HG02938 (cell line): ENCODE measurements around the gene GLA.

Experiments
- ATAC-seq: cut with Tn5 transposase; IDR thresholded peaks from one replicate; pipeline ENCODE4 v1.9.1; 2021; ENCODE audit warnings: mild to moderate bottlenecking, moderate library complexity; ENCODE audit not compliant: unreplicated experiment

Gene GLA

DNA sequence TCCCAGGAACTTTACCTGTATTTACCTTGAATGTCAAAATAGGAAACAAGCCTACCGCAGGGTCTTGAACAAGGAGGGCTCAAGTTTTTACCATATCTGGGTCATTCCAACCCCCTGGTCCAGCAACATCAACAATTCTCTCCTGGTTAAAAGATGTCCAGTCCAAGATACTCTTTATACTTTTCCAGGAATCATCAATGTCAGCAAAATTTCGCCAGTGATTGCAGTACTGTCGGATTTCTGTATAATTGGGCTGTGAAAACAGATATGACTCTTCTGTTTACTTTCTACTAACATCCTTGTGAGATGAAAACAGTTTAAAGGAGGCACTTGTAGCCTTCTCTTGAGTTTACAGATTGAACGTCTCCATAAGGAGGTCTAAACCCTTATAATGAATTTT, 9.0 kb downstream of the GLA start:
- ATAC-seq = no peak

DNA sequence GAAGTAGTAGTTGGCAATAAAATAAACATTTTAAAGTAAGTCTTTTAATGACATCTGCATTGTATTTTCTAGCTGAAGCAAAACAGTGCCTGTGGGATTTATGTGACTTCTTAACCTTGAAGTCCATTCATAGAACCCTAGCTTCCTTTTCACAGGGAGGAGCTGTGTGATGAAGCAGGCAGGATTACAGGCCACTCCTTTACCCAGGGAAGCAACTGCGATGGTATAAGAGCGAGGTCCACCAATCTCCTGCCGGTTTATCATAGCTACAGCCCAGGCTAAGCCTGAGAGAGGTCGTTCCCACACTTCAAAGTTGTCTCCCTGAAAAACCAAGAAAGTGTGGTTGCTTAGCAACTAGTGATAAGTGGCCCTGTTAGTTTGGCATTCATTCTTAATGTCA, 9.9 kb downstream of the GLA start:
- no peak for ATAC-seq

DNA sequence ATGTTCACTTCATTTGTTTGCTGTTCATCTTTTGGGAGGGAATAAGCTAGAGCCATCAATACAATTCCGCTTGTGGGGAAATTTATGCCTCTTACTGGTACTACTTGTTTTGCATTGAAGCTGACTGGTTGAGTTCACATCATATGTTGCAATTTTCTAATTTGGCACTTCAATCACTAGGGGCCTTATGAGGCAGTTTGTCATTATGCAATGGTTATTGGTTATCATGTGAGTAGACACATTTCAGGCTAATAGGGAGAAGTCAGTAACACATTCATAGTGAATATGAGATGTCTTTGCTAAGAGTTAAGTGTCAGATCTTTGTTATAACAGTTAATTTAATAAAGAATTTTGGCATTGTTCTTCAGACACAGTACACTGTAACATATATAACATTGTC, 11.9 kb downstream of the GLA start:
- ATAC-seq = no peak

DNA sequence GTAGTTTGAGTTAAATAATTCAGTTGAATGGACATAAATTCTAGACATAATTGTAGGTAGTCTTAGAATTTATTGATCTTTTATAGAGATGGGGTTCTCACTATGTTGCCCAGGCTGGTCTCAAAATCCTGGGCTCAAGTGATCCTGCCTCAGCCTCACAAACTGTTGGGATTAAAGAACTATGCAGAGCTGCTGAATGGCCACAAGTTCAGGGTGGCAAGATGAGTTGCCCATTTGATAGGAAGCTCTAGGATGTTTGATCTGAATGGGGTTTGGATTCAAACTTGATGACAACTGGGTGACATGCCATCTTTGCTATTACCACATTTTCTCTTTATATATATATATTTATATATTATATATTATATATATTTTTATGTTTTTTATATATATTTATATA, 13.4 kb downstream of the GLA start:
- ATAC-seq = no peak

DNA sequence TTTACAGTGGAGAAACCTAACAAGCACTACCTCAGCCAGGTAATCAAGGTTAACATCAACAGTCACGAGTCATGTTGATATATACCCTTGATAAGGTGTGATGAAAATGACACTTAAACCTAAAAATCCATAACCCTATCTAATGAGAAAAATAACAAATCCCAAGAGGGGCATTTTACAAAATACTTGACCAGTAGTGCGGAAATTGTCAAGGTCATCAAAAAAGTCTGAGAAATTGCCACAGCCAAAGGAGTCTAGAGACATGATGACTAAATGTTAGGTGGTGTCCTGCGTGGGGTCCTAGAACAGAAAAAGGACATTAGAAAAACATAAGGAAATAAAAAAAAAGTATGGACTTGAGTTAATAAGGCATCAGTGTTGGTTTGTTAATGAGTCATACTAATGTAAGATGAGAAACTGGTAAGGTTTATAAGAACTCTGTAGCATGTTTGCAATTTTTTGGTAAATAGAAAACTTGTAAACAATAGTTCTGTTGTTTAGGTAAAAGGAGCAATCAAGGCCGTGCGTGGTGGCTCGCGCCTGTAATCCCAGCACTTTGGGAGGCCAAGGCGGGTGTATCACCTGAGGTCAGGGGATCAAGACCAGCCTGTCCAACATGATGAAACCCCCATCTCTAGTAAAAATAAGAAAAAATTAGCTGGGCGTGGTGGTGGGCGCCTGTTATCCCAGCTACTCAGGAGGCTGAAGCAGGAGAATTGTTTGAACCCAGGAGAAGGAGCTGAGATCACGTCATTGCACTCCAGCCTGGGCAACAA, 14.0 kb downstream of the GLA start:
- no peak for ATAC-seq

DNA sequence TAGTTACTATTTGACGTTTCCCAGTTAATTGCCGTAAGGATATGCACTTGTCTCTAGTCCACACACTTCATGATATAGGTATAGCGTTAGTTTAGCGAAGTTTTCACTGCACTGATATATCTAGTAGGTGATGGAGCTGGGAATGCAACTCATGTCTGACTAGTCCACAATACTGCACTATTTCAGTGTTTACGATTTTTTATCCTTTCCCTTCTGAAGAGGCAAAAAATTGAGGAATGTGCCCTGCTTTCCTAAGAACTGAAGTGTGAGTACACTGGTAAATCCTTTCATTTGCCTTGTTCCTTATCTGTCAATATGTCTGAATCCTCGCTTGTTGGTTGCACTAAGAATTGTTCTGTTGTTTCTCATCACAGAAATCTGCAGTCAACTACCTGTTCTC, 15.9 kb downstream of the GLA start:
- no peak for ATAC-seq

DNA sequence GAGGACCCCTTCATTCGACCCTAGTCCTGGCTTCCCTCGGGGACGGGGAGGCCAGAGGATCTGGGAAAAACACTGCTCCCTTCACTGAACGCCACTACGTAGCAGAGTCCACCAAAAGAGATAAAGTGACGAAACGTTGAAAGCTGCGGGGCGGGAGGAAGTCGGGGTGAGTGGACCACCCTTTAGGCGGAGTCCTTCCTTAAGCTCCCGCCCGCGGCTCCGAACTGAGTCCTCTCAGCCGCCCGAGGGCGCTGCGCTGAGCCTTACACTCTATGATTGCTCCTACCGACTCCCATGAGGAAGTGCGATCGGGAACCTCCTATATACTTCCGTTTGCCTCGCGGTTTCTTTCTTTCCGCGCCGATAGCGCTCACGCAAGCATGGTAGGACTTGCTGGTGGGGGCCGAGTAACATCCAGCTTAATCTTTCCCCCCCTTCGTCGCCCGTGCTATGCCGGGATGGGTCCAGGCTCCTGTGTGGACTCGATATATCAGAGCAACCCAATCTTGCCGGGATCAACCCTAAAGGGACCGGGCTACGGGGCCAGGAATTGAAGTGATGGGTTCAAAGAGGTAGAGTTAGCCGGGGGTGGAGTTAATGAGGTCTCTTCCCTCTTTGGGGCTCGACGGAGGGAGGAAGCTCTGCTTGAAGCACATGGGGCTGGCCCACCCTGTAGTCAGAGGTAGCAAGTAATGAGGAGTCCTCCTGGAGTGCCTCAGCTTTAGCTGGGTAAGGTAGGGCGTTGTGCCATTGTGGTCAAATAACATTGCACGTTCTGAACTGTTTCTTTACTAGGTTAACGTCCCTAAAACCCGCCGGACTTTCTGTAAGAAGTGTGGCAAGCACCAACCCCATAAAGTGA, 16.8 kb downstream of the GLA start, which contains the start of gene RPL36A:
RPL36A (plus strand) TSS at position 348 of the 862 bp plus-strand sequence; CDS start at position 381, 33 bp downstream.
- ATAC-seq = peak; percentile 74

DNA sequence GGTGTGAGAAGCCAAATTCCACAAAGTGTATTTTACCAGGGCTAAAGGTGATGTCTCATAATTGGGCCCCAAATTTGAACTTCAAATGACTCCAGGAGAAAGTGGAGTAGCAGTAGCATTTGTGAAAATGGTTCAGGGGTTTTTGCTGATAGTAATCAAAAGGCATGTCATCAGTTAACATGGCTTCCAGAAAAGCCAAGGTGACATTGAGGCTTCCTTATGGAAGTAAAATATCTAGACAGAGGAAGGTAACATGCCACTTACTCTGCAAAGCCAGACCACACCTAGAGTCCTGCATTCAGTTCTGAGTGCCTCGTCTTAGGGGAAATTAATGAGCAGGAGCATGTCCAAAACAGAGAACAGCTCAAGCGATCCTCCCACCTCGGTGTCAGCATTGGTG, 19.1 kb downstream of the GLA start:
- ATAC-seq = no peak

DNA sequence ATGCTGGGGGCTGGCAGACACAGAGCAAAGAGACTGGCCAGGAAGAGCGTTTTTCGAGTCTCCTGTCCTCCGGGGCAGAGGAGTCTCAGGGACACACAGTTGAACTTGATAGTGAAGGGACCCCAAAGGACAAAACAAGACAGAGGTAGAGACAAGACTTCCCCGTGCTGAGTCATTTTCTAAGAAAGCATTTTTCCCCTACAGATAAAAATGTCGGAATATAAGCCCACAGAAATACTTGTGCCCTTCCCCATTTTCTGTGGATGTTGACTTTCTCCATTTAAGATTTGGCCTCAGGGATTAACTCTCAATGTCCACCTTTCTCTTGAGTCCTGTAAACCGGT, 21.2 kb downstream of the GLA start:
- ATAC-seq = no peak

DNA sequence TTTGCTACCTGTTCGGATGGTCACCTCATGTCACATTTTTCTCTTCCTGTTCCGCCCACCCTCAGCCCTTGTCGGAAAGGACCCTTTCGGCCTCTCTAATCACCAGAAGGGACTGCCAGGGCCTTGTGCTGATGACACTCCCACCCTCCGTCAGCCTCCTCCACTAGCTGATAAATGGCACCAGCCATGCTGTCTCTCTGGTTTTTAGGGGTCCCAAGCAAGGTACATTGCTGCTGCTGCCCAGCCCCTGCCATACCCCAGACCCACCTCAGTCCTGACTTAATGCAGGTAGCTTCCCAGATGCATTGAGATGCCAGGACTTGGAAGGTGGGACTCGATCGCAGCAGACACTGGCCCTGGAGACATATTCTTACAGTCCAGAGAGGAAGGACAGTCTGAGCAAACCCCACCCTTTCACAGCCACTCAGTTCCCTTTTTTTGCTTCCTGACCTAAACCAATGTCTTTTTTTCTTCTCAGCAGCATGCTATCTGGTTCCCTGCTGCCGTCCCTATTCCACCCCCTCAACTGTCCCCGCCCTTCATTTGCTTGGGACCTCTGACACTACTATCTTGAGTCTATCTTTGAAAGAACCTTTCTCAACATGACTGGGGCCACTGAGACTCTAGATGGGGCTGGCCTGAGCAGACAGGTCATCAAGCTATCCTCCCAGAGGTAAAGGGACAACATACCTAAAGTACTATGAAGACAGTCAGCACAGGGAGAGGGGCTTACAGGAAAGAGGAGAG, 21.8 kb downstream of the GLA start, which contains the start of gene BTK:
BTK (minus strand) TSS at position 397 of the 747 bp plus-strand sequence. CDS start 10,907 bp downstream, outside the sequence.
- peak; percentile 58 for ATAC-seq

DNA sequence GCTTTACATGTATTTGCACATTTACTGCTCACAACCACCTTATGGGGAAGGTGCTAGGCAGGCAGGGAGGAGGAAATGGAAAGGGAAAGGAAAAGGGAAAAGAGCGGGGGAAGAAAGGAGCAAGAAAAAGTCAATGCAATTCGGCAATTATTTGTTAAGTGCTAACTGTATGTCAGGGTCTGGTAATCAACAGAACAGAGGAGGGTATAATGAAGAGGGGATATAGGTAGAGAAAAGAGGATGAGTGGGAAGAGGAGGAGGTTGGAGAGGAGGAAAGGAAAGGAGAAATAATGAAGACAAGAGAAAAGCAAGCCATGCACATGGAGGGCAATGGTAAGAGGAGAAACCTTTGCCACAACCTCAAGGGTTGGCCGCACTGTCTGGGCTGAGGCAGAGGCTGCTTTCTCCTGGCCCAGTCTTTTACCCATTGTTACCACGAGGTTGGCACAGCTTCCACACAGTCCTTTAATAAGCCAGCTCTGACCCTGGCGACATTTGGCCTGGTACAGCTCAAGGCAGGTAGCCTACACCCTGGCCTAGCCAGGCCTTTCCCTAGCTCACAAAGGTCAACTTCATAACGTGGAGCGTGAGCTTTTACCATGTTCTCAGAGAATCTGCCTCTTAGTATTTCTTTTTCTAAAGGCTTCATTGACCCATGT, 22.6 kb downstream of the GLA start:
- ATAC-seq = no peak

DNA sequence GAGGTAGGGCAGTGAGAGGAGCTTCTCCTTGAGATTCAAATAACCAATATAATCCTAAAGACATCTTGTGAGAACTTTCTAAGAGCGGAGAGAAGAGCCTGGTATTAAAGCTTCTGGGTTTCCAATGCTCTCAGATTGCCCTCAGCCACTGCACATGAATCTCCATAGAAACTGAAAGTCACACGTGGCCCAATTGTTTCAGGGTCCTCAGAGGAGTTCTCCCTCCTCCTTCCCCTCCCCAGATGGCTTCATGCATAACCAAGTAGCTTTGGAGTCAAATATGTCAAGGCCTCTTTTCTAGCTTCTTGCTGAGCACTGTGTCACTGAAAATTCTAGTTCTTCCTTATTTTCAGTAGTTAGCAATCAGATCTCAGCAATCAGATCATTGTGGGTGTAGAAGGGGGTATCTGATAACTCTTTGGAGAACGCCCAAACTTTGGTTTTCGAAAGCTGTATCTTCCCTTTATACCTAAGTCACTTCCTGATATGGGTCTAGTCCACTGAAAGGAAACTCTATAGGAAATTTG, 24.0 kb downstream of the GLA start:
- peak; percentile 67 for ATAC-seq

DNA sequence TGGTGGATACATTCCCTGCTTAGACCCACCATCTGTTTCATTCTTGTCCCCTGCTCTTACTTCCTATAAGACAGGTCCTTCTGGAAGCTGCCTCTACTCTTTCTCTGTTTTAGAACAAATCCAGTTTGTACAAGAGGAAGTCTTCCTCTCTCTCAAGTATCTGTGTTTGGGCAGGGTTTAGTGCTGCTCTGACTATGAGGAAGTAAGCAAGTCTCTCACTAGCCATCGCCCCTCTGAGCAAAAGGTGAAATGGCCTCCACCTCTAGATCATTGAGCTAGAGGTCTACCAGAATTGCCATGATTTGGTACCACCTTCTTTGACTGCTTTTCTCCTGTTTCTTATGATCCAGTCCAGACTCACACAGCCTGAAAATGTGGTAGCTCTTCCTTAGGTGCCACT, 30.2 kb downstream of the GLA start:
- no peak for ATAC-seq

DNA sequence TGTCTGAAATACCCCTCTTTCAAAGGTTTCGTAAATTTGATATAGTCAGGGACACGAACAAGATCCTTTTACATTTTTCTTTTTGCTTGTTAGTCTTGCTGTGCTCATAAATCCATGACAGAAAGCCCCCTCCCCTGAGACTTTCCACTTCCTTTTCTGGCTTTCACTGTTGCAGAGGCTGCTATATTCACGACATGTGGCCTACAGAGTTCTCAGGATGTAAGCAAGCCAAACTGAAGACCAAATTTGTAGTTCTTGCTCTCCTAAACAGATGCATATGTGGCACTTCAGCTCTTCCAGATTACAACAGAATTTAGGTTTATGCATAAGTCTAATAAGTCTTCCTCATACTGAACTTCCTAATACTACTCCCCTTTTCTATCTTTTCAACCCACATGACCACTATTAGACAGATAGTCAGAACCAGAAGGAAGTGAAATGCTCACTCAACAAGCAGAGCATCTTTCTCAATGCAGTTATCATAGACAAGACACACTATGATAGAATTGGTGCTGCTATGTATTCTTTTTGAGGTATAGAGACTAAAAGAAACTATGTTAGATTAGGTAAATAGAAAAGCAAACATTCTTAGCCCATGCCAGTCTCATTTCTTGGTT, 36.7 kb downstream of the GLA start:
- ATAC-seq = peak; percentile 68

DNA sequence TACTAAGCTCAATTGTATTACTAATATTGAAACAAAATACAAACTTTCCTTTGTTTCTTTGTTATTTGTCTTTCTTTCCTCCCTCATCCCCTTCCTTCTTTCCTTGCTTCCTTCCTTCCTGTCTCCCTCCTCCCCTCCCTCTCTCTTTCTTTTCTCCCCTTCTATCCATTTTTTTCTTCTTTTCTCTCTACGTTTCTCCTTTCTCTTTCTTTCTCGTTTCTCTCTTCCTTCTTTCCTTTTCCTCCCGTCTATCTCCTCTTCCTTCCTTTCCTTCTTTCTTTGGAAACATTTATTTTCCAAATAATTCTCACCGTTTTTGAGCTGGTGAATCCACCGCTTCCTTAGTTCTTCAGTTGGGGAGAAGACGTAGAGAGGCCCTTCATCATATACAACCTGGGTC, 38.0 kb downstream of the GLA start:
- no peak for ATAC-seq

DNA sequence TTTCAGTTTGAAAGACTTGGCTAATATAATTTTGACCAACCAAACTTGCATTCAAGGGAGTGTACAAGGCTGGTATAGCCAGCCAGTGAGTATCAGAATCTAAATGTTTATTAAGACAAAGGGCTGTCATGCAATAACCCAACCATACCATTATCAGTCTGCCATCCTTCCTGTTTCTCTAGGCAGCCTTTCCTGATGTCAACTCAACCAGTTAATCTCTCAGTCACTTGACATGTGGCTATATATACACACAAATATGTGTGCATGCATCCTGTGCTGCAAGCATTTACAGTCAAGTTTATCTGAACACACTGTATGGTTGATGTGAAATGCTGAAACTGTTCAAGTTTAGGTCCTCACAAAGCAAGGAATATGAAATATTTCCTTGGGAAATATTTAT, 38.9 kb downstream of the GLA start:
- no peak for ATAC-seq

DNA sequence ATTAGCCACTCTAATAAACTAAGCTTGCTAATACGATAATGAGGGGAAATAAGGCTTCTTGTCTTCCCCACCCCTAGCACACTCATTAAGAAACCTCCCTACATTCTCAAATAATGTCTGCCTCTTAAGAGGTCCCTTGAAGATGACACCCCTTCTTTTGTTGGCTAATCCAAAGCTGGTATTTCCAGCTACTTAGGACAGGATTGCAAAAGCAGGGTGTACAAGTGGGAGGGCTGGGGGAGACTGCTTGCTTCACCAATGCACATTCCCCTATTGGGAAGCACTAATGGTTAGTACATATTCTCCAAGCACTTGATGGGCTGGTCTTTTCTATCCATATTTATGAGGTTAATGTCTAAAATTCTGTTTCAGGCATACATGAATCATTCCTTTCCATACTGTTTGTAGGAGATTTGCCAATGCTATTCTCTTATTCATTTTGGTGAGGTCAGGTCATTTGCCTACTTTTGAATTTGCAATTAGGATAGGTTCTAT, 42.4 kb downstream of the GLA start:
- ATAC-seq = no peak

DNA sequence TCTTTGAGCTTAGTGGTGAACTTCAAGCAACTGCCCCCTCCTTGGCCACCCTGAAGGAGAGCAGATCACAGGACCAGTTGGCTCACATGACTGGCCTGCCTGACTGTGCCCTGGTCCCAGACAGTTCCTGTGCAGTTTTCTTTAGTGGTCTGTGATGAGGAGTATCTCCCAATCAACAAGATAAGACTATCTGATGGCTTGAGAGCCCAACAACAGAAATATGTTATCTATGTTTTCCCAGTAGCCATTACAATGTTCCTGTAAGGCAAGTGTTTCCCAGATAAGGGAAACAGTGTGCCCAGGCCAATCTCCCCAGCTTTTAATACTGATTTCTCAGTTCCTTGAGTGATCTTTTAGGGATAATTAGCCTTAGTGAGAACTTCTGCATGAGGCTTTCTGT, 45.0 kb downstream of the GLA start:
- no peak for ATAC-seq

DNA sequence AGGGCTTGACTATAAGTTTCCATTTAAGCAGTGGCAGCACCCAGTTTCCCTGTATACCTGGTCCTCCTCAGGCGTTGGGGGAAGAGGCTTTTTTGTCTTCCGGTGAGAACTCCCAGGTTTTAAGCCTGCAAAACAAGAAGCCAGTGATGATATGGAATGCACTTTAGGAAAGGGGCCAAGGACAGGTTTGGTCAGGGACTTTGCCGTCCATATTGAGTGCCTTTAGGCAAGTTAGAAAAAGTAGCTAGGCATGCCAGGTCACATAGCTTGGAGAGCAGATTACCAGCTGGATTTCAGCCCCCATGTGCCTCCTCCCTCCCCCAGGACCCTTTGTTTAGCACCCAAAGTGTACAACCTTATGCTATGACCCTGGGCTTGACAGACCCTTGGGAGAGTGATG, 45.6 kb downstream of the GLA start:
- no peak for ATAC-seq

DNA sequence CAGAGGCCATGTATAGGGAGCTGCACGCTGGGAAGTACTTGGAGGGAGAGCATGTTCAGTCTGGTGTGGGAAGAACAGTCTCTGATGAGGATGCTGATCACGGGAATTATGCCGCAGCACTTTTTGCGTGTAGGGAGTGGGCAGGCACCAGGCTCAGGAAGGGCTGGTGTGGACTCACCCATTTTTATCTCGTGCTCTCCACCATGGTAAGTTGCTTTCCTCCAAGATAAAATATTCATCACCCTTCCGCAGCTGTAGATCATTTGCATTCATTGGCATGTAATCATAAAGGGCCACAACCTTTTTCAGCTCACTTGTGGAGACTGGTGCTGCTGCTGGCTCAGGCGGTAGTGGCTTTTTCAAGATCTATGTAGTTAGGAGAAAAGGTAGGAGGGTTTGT, 47.3 kb downstream of the GLA start:
- ATAC-seq = no peak
